NCI-H2227 (cell line): Measurements from ENCODE around the gene PTPN14.
"Not testable (repeated sequence)": the region's sequence is repeated elsewhere in the genome, so short reads cannot be mapped to it uniquely, and the experiment has no call there.

ENCODE experiments used
- DNase-seq: peaks from one replicate; lab custom pipeline; 2025; ENCODE audit not compliant: unreplicated experiment; lab: John Stamatoyannopoulos, UW

The PTPN14 gene

DNA sequence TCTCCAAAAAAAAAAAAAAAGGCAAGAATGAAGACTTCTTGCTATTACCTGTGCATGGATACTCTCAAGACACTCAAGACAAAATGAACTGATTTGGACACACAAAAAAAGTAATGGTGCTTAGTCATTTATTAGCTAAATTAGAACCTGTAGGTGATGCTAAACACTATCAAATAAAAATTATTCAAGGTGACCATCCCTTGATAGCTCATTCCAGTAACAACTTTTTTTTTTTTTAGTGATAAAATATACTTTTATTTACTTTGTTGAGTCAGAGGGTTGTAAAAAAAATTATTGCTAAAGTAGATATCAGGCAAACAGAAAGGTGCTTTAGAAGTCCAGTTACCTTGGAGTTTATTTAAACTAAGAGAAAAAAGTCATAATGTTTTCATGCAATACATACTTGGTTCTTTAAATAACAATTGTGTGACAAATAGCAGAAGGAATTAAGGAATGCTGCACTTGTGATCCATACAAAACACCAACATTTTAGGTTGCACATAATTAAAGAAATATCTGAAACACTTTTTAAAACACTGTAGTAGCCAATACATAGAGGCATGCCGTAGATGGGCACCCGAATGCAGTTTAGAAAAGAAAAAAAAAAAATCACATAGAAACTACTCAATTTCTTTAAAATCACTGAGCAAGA, 69.3 kb downstream of the PTPN14 start:
- not testable (repeated sequence) for DNase-seq

- DNase-seq = no peak
These were observed 74.2 kb downstream of the PTPN14 start for GRCh38 chr1:214476986-214477870.

DNA sequence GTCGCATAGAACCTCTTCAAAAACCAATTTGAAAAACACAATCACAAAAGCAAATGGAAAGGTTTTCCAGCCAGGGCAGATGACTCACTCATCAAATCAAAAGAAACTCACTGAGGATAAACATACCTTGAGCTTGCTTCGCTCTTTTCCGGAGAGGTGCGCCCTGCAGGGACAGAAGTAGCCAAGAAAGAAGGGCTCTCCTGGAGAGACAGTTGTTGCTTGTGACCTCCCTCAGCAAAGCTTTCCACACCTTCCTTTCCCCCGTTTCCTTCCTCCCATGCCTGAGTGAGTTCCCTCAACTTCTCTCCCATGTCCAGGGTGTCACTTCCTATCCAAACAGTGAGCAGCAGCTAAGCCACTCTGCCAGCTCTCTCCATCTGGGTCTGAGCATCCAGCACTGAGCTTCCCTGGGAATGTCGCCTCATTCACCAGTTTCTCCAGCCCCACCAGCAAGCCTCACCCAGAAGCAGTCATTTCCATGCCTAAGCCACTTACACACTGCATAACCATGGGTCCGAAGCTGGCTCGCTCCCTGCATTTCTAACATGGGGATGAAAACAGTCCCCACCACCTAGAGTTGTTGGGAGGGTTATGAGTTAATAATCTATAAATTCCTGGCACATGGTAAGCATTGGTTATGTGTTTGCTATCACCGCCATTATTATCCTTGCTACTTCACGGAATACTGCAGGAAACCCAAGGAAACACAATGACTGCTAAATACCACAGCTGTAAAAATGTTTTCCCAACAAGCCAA, 75.0 kb downstream of the PTPN14 start:
- DNase-seq = no peak

DNA sequence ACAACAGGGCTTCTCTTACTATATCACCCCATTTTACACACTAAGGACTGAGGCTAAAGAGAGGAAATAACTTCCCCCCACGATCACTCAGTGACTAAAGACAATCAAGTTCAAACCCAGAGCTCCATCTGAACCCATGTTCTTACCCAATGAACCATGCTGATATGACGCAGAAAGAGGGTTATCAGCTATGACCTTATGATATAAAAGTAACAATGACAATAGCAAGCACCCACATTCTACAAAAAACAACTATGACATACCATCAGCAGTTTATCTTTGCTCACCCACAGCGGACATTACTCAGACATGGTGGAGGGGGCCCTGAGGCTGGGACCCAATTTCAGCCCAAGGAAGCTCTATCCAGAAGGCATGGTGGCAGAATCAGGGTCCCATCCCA, 75.7 kb downstream of the PTPN14 start:
- no peak for DNase-seq

DNA sequence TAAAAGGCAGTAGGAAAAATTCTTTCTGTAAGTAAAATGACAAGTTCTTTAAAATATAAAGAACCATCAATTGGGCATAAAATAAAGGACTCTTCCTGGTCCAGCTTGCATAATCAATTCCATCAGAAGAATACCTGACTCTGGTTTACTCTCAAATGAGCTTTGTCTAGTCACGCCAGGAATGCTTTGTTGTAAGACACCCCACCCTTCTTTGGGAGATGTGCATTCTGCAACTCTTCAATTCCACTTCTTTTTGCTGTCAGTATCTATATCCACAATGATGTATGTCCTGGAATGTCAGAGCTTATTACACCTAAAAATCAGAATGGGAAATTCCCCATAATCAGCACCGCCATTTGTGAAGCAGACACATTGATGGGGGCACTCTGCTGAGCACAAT, 76.1 kb downstream of the PTPN14 start:
- DNase-seq = no peak

- no peak for DNase-seq
These were observed 76.9 kb downstream of the PTPN14 start for GRCh38 chr1:214474467-214474866.

DNA sequence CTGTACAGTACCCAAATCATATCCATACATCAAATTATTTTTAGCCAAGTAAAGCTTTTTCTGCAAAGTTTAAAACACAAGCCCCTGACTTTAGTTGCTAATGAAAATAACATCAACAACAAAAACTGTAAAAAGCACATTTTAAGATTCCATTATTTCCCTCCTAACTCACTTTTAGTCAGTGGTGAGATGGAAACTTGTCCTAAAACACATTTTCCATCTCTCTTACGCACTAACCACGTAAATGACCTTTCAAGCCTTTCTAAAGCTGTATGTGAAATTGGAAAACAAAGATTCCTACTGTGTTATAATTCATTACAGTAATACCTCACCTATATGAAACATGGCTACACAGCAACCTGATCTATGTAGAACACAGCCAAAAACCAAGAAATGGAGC, 77.5 kb downstream of the PTPN14 start:
- no peak for DNase-seq

DNA sequence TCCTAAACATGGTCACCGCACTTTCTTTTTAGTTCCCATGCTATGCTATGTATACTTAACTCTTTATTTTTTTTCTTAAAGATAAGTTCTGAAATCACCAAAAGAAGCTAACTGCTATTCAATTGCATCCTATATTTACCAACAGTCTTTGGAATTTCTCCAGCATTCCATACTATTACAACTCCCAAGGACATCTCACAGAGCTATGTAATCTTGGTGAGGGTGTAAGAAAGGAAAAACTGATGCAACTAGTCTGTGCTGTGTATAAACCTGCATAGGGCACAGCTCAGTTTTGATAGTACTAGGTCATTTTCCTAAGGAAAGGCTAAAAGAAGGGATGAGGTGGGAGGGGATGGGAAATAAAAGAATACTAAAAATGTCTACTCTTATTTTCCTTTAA, 78.0 kb downstream of the PTPN14 start:
- no peak for DNase-seq

DNA sequence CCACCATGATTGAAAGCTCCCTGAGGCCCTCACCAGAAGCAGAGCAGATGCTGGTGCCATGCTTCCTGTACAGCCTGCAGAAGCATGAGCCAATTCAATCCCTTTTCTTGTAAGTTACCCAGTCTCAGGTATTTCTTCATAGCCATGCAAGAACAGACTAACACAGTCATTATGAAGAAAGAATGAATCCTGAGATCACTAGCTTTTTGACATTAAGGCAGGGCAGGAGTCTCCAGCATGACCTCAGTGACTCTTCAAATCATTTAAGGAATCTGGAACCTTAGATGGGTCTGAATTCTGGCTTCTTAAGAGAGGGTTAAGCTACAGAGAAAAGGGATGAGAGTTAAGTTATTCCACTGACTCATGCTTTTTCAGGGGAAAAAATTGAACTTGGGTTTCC, 79.0 kb downstream of the PTPN14 start:
- DNase-seq = no peak

- no peak for DNase-seq
These were observed 79.9 kb downstream of the PTPN14 start for GRCh38 chr1:214471458-214471857.

- no peak for DNase-seq
These were observed 81.3 kb downstream of the PTPN14 start for GRCh38 chr1:214470132-214470531.

- no peak for DNase-seq
These were observed 82.1 kb downstream of the PTPN14 start for GRCh38 chr1:214469290-214469689.

DNA sequence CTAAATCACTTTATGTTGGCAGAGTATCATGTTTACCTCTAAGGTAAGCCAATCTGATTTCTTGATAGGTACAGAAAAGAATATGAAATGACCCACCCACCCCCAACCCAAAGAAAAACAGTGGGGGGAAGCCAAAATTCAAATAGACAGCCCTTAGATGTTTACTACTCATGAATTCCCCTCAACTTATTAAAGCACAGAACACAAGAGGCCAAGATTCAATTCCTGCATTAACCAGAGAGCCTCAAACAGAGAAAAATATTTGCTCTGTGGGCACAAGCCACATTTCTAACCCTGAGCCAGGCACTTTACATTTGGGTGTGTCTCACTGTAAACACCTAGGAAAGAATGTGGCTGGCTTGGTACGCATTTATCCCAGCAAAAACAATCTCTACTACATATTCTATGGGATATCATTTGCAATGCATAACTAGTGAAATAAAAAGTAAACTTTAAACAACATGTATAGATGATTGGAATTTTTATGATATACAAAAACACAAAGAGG, 84.3 kb downstream of the PTPN14 start:
- DNase-seq = no peak

GRCh38 chr1:214466403-214467077, 84.9 kb downstream of the PTPN14 start:
- no peak for DNase-seq

DNA sequence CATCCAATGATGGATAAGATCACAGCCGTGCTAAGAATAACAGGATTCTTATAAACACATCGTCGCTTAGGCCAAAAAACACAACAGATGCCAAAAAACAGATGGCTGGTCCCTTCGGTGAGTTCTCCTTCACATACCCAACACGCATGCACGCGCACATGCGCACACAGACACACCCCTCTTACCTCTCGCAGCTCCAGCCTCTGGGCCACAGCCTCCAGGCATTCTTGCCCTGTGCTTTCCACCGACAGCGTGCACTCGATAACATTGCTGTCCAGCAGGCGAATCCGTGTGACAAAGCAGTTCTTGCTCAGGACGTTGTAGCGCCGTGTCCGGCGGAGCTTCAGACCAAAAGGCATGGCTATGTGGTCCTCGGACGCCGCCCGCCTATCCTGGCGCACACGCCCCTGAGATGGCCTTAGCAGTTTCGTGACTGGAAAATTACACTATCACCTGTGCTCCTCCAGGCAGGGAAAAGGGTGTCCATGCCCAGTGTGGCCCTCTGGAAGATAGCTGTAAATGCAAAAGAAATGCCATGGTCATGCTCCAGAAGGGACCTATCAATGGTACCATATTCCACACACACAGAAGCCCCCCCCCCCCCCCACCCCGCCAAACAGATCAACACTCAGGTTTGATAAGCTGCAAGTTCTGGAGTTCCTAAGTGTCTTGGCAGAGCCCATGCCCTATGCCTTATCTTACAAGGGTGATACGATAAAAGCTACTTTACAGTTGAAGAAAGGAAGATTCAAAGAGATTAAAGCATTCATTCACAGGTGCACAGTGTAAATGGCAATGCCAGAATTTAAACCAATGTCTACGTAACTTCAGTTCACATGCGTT, 86.7 kb downstream of the PTPN14 start:
- no peak for DNase-seq

DNA sequence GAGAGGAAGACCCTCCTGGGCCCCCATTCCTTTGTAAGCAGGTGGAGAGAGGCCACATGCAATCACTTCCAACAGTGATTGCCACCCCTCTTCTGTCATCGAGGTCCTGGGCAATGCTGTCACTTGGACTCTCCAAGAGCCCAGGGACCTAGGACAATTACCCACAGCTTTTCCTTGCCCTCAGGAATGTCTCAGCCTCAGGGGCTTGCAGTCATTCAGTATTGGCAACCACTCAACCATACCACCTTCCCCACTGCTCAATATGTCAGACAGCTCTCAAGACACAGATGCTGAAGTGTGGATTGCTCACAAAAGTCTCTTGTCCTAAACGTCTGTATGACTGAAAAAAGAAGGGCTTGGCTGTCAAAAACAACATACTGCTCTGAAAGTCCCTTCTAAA, 87.8 kb downstream of the PTPN14 start:
- no peak for DNase-seq

- no peak for DNase-seq
These were observed 88.5 kb downstream of the PTPN14 start for GRCh38 chr1:214462882-214463281.

DNA sequence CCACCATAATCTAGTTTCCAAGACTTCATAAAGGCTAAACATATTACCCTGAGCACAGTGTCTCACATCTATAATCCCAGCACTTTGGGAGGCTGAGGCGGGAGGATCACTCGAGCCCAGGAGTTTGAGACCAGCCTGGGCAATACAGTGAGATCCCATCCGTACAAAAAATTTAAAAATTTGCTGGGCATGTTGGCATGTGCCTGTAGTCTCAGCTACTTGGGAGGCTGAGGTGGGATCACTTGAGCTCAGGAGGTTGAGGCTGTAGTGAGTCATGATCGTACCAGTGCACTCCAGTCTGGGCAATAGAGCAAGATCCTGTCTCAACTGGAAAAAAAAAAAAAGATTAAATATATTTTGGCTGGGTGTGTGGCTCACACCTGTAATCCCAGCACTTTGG, 90.1 kb downstream of the PTPN14 start:
- DNase-seq = no peak

DNA sequence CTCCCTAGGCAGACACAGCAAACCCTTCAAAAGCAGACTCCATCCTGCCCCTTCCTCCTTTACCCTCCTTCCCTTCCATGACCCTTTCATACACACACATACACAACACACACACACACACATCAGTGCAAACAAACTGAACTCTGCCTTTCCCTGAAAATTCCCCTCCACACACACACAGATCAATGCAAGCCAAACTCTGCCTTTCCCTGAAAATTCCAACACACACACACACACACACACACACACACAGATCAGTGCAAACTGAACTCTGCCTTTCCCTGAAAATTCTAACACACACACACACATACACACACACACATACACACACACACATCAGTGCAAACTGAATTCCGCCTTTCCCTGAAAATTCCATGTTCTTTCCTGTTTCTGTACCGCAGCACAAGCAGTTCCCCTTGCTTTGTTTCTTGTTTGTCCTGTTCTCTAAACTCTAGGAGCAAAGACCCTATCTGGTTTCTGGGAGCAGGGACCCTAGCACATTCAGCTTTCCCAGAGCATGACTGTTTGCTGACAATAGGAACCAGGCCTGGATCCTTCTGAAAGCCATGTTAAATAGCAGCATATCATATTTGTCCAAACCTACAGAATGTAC, 91.0 kb downstream of the PTPN14 start:
- DNase-seq = no peak

- no peak for DNase-seq
These were observed 91.5 kb downstream of the PTPN14 start for GRCh38 chr1:214459895-214460294.
